Measurements from ENCODE around the gene NPC1. TPM values are rescaled to one million over a fixed set of nuclear protein-coding genes. Genes with fewer than 3 reads are reported as not detected.
A peak's percentile ranks its signal among the peaks of the same experiment; 100 is the strongest.

Gene NPC1
- total and polyA plus RNA-seq, 9 donors = 21.8 to 100 (median 29.8) TPM

GRCh38 chr18:23575309-23575651 lies 11.0 kb downstream of the NPC1 start:
- WGBS, 3 donors = 95 to 98% (median 96%) methylated on average over 7 of the region's 7 CpGs
- Histone ChIP-seq H3K27ac (no peak overlapping the region), H3K4me1 (ENCODE audit: insufficient read depth) (peaks cover 3% of the 10 kb centered on the region), H3K27me3 (no peaks in the 10 kb centered on the region), H3K36me3 (no peaks in the 10 kb centered on the region), H3K9me3 (no peaks in the 10 kb centered on the region), H3K4me3 (no peak overlapping the region)
- TF ChIP-seq EP300 (IDR thresholded peaks at IDR 0.05) (no peak), CTCF (IDR thresholded peaks at IDR 0.05) (no peak), POLR2A (IDR thresholded peaks at IDR 0.05) (no peak)
- intact Hi-C loops (cut with DNase I) = no loop called here
- no peak for DNase-seq

GRCh38 chr18:23574611-23575308 lies 11.5 kb downstream of the NPC1 start:
- Histone ChIP-seq H3K4me1 (ENCODE audit: insufficient read depth) (peaks cover 3% of the 10 kb centered on the region), H3K27ac (no peak overlapping the region), H3K27me3 (no peaks in the 10 kb centered on the region), H3K9me3 (no peaks in the 10 kb centered on the region), H3K36me3 (no peaks in the 10 kb centered on the region), H3K4me3 (no peak overlapping the region)
- DNase-seq = no peak
- TF ChIP-seq CTCF (IDR thresholded peaks at IDR 0.05) (no peak), EP300 (IDR thresholded peaks at IDR 0.05) (no peak), POLR2A (IDR thresholded peaks at IDR 0.05) (no peak)
- 65 to 73% (median 66%) methylated on average over 5 of the region's 5 CpGs for WGBS, 3 donors
- intact Hi-C loops (cut with DNase I) = no loop called here

- no peaks in the 10 kb centered on the region for H3K27me3 ChIP-seq
- DNase-seq = peak in 2 of 5 donors; percentile 30 to 37
- no peaks in the 10 kb centered on the region for H3K36me3 ChIP-seq
- H3K4me3 ChIP-seq = no peak overlapping the region
- TF ChIP-seq POLR2A (IDR thresholded peaks at IDR 0.05) (no peak), EP300 (IDR thresholded peaks at IDR 0.05) (no peak), CTCF (IDR thresholded peaks at IDR 0.05) (no peak)
- peaks cover 3% of the 10 kb centered on the region for H3K4me1 ChIP-seq (ENCODE audit: insufficient read depth)
- intact Hi-C loops (cut with DNase I) = no loop called here
- H3K27ac ChIP-seq = no peak overlapping the region
- 19 to 32% (median 19%) methylated on average over 6 of the region's 6 CpGs for WGBS, 3 donors
- no peaks in the 10 kb centered on the region for H3K9me3 ChIP-seq
These were observed 12.5 kb downstream of the NPC1 start for GRCh38 chr18:23573626-23574431.

- H3K4me3 ChIP-seq = no peak overlapping the region
- H3K4me1 ChIP-seq (ENCODE audit: insufficient read depth) = peaks cover 3% of the 10 kb centered on the region
- no peaks in the 10 kb centered on the region for H3K9me3 ChIP-seq
- intact Hi-C loops (cut with DNase I) = no loop called here
- 76 to 83% (median 81%) methylated on average over 4 of the region's 4 CpGs for WGBS, 3 donors
- no peak for DNase-seq
- no peaks in the 10 kb centered on the region for H3K27me3 ChIP-seq
- H3K27ac ChIP-seq = no peak overlapping the region
- TF ChIP-seq CTCF (IDR thresholded peaks at IDR 0.05) (no peak), EP300 (IDR thresholded peaks at IDR 0.05) (no peak), POLR2A (IDR thresholded peaks at IDR 0.05) (no peak)
- no peaks in the 10 kb centered on the region for H3K36me3 ChIP-seq
These were observed 13.3 kb downstream of the NPC1 start for GRCh38 chr18:23573020-23573419.

All from ovary (tissue), 9 donors.